Activated CD8-positive, alpha-beta memory T cell treated with anti-CD3 and anti-CD28 coated beads, Interleukin-2, amount 10 ng/mL, durations not matched to agents 7 days and 5 days (primary cell): Measurements from ENCODE around the gene MAP4K4. TPM values are rescaled to one million over a fixed set of nuclear protein-coding genes. Genes with fewer than 3 reads are reported as not detected.
"Not testable (repeated sequence)": the region's sequence is repeated elsewhere in the genome, so short reads cannot be mapped to it uniquely, and the experiment has no call there.

Experiments used
- ATAC-seq: fragments of 150-1000 bp; cut with Tn5 transposase; one replicate; pipeline ENCODE4 v1.10.0; 2021; ENCODE audit warnings: moderate library complexity
- CTCF ChIA-PET: fragments of 350-600 bp; sonication (Branson Sonifier 250); formaldehyde crosslinking; loops from one replicate; lab custom pipeline; 2021; ENCODE audit warnings: antibody characterized with exemption; lab: Charles Lee
- DNase-seq: peaks from one replicate; pipeline ENCODE4 v3.0.0-alpha.2; 2020
- H3K27ac Mint-ChIP-seq: one replicate; pipeline ENCODE4 v1.8.0; 2021; ENCODE audit warnings: mild to moderate bottlenecking, mixed read lengths
- H3K27me3 Mint-ChIP-seq: one replicate; pipeline ENCODE4 v1.8.0; 2021; ENCODE audit warnings: mixed read lengths
- H3K36me3 Mint-ChIP-seq: one replicate; pipeline ENCODE4 v1.8.0; 2021; ENCODE audit warnings: mild to moderate bottlenecking, mixed read lengths
- H3K4me1 Mint-ChIP-seq: one replicate; pipeline ENCODE4 v1.8.0; 2021; ENCODE audit warnings: mixed read lengths
- H3K4me3 Mint-ChIP-seq: one replicate; pipeline ENCODE4 v1.8.0; 2021; ENCODE audit warnings: mild to moderate bottlenecking, moderate library complexity, mixed read lengths
- H3K9me3 Mint-ChIP-seq: one replicate; pipeline ENCODE4 v1.8.0; 2022; ENCODE audit warnings: low read depth, mixed read lengths
- total RNA-seq, 2 experiments: library from RNA; stranded (reverse); gene quantifications; one replicate each; pipeline ENCODE4 v1.2.3, GENCODE V29; 2021

MAP4K4 gene
- total RNA-seq, 2 experiments from 2014 or later = 42.8 to 45.9 TPM

DNA sequence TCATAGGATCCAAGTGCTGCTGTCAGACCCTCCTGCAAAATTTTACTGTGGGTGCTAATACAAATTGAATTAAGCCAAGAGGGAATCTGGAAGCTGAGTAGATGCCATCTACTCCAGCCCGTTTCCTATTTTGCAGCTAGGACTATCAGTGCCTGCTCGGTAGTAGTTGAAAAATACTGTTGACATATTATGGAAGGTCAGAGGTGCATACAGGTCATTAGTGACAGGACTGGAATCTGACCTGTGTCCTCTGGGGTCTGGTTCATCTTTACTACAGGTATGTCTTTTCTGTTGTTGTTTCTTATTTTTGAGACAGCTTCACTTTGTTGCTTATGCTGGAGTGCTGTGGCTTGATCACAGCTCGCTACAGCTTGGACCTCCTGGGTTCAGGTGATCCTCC is 58.8 kb downstream of the MAP4K4 start:
- DNase-seq = no peak
- Mint-ChIP-seq H3K4me3 (no peak overlapping the region), H3K27ac (no peak overlapping the region), H3K9me3 (no peaks in the 10 kb centered on the region), H3K4me1 (peaks cover 43% of the 10 kb centered on the region), H3K36me3 (peaks cover 2% of the 10 kb centered on the region), H3K27me3 (no peaks in the 10 kb centered on the region)
- ATAC-seq = no peak
- CTCF ChIA-PET = interaction anchor here (0.7 kb wide), 1 partner anchor 75 kb away, joined by 4 read pairs; no protein-coding TSS in a partner anchor

DNA sequence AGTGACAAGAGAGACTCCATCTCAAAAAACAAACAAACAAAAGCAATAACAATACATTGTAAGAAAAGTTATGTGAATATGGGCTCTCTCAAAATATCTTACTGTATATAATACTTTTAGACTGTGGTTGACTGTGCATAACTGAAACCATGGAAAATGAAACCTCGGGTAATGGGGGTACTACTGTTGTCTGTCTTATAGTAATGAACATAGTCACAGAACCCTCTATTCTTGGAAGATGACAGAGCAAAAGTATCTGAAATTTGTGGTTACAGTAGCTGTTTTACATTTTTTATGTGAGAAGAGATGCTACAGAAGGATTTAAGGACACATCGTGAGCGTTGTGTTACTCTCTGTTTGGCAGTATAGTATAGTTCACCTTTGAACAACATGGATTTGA is 60.5 kb downstream of the MAP4K4 start:
- ATAC-seq (peak; percentile 82), DNase-seq (no peak)
- peak overlapping the region; percentile 42 for H3K4me3 Mint-ChIP-seq
- H3K4me1 Mint-ChIP-seq = peaks cover 41% of the 10 kb centered on the region
- peak overlapping the region; percentile 10 for H3K27ac Mint-ChIP-seq
- CTCF ChIA-PET = interaction anchor here (1.1 kb wide), 1 partner anchor 29 kb away, joined by 4 read pairs; no protein-coding TSS in a partner anchor
- H3K36me3 Mint-ChIP-seq = peaks cover 2% of the 10 kb centered on the region
- no peaks in the 10 kb centered on the region for H3K27me3 Mint-ChIP-seq
- no peaks in the 10 kb centered on the region for H3K9me3 Mint-ChIP-seq

DNA sequence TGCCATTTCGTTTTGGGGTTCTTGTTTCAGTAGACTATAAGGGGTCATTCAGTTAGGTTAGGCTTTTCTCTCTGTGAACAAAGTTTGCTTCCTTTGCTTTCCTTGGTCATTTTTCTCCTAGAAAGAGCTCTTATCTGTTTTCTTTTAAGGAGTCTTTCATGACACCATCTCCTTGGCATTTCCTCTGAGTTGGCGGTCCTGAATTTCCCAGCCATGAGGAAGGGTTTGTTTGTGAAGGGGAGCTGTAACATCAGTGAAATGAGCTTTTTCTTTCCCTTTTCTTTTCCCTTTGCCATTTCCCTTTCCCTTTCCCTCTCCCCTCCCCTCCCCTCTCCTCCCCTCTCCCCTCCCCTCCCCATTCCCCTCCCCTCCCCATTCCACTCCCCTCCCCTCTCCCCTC is 61.7 kb downstream of the MAP4K4 start:
- CTCF ChIA-PET = interaction anchor here (1.1 kb wide), 1 partner anchor 30 kb away, joined by 4 read pairs; no protein-coding TSS in a partner anchor
- Mint-ChIP-seq H3K36me3 (peaks cover 2% of the 10 kb centered on the region), H3K9me3 (no peaks in the 10 kb centered on the region), H3K27me3 (no peaks in the 10 kb centered on the region), H3K4me1 (peaks cover 34% of the 10 kb centered on the region), H3K4me3 (no peak overlapping the region), H3K27ac (no peak overlapping the region)
- DNase-seq (no peak), ATAC-seq (no peak)

DNA sequence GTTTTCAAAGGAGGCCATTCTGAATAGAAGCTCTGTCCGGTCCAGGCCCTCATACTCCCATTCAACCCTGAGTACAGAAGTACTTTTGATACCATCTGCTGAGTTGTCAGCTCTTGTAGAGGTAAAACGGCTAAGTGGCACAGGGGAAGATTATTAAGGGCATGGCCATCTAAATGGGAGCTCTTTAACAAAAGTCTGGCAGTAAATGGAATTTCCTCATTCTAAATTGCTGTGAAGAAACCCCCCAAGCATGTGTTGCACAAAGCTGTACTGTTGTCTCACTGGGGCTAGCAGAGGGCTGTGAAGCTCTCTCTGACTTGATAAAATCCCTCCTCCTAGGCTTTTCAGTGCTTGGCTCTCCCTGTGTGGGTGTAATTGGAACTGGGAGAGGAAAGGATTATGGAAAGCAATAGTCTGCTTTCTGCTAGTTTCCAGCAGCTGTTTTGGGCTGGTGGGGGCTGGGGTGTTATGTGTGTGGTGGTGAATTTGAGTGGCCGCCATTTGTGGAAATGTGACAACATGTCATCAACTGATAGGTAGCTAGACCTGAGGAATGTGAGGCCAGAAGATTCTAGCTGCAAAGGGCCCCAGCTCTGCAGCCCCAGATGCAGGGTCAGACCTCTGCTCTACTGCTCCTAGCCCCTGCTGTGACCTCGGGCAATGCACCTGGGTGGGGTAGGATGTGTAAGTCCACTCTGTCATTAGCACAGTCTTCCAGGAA is 65.1 kb downstream of the MAP4K4 start:
- ATAC-seq = no peak
- H3K4me1 Mint-ChIP-seq = peaks cover 32% of the 10 kb centered on the region
- H3K9me3 Mint-ChIP-seq = no peaks in the 10 kb centered on the region
- no peak overlapping the region for H3K4me3 Mint-ChIP-seq
- H3K36me3 Mint-ChIP-seq = no peaks in the 10 kb centered on the region
- H3K27me3 Mint-ChIP-seq = no peaks in the 10 kb centered on the region
- DNase-seq = no peak
- CTCF ChIA-PET = no interaction called here
- no peak overlapping the region for H3K27ac Mint-ChIP-seq

DNA sequence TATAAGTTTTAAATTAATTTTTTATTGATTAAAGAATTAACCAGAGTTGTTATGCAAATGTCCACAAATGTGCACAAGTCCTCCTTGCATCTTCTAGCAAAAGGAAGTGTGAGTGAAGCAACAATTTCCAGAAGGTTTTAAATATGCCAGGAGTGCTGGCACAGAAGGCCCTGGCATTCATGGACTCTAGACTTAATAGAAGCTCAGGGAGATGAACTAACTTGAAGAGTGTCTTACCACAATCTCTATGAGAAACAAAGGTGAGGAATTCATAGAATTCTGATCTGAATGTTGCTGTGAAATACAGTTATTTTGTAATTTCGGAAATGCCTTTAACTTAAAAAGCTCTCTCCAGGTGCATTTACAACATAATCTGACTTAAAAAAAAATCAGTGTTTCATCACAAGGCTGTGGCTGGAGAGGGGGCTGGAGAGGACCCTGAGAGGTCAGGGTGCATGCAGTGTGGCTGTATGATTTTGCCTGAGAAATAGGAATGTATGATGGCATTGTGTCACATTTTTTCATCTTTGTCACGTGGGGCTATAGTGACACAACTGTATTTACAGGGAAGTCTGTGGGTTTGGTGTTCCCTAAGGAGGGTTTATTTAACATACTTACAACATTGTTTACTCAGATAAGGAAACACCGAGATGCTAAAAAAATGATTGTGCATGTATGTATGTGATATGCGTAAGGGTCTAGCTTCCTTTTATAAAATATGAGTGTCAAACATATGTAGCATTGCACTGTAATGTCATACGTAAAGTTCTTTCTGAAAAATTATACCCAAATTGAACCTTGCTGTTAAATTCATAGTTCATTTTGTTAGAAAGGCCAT is 66.2 kb downstream of the MAP4K4 start:
- Mint-ChIP-seq H3K27me3 (no peaks in the 10 kb centered on the region), H3K27ac (no peak overlapping the region), H3K4me3 (no peak overlapping the region), H3K9me3 (no peaks in the 10 kb centered on the region), H3K36me3 (no peaks in the 10 kb centered on the region), H3K4me1 (peaks cover 31% of the 10 kb centered on the region)
- CTCF ChIA-PET = no interaction called here
- DNase-seq (no peak), ATAC-seq (no peak)

DNA sequence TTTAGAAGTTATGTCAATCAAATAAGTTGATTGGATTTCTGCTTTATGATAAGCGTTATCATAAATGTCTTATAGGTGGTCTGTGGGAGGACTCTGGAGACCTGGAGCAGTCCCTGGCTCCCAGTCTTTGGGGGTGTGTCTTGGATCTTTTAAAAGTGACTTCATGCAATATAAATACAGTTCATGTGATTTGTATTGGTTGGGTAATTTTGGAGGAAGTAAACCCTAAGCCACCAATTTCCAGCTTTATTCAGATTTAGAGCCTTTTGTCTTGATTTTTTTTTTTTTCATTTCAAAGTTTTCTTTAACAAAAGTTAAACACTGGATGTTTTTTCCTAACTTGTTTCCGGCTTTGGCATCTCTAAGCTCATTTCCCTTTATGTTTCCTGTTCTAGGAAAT is 68.8 kb downstream of the MAP4K4 start:
- Mint-ChIP-seq H3K4me3 (no peak overlapping the region), H3K27ac (no peak overlapping the region), H3K9me3 (no peaks in the 10 kb centered on the region), H3K4me1 (peaks cover 38% of the 10 kb centered on the region), H3K36me3 (no peaks in the 10 kb centered on the region), H3K27me3 (no peaks in the 10 kb centered on the region)
- ATAC-seq (no peak), DNase-seq (no peak)
- CTCF ChIA-PET = interaction anchor here (1.4 kb wide), 1 partner anchor 65 kb away, joined by 4 read pairs; no protein-coding TSS in a partner anchor

DNA sequence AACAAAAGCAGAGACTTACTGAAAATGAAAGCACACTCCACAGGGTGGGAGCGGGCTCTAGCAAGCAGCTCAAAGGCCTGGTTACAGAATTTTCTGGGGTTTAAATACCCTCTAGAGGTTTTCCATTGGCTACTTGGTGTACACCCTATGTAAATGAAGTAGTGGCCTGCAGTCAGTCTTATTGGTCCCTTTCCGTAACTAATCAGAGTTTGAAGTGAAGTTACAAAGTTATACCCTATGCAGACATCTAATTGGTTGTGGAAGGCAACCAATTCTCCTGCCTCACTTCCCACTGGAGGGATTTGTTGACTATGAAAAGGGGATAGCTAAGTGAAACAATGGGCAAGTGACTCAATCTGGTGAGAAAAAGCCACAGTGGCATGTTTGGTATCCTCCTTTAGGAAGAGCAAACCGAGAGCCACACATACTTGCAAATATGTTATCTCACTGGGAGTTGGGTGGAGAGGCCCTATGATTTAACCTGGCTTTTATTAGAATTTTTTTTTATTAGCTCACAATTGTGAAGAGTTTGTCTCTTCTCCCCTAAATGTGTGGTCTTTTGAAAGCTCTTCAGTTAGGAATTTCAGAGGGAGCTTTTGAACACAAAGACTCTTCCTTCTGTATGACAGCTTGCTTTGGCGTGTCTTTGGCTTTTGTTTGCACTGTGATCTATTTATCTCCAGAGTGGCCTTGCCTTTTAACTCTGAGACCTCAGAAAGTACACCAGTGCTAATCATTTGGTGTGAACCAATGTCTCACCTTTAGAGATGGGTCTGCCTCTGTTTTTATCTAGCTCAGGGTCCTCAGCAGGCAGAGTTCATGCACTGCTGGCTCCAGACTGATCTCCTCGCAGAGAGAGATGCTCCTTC is 69.6 kb downstream of the MAP4K4 start:
- Mint-ChIP-seq H3K9me3 (no peaks in the 10 kb centered on the region), H3K4me1 (peaks cover 38% of the 10 kb centered on the region), H3K27me3 (no peaks in the 10 kb centered on the region), H3K27ac (no peak overlapping the region), H3K36me3 (no peaks in the 10 kb centered on the region), H3K4me3 (no peak overlapping the region)
- CTCF ChIA-PET = interaction anchor here (0.6 to 1.4 kb wide), 4 partner anchors 64 to 416 kb away, joined by 3 to 4 read pairs (median 3); no protein-coding TSS in a partner anchor
- ATAC-seq (no peak), DNase-seq (no peak)

DNA sequence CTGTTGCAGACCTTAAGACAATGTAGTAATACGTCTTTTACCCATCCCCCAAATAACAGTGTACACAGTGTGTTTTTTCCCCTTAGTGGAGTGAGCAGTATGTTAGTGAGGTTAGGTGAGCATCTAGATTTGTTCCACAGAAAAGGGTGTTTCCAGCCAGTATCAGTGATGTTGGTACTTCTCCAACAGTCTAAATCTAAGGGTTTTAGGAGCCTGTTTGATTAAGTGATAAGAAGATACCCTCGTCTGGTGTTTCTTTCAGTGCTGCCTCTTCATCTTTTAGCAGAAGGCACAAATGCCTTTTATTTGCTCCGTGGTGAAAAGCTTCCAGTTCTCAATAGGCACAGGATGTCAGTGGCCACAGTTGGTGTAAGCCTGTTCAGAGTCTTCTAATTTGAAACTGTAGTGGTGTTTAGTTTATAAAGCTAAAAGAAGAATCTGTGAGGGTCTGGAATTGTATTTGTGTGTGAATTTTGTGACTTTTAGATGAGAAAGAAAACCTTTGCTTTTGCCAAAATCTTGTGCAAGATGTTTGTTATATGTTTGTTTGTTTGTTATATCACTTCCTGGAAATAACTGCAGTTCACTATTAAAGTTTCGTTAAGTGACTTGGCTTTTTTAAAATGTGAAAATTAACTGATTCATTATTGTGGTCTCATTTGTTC is 71.2 kb downstream of the MAP4K4 start:
- H3K36me3 Mint-ChIP-seq = no peaks in the 10 kb centered on the region
- no peak overlapping the region for H3K4me3 Mint-ChIP-seq
- CTCF ChIA-PET = interaction anchor here (1.4 kb wide), 1 partner anchor 11 kb away, joined by 3 read pairs; no protein-coding TSS in a partner anchor
- no peaks in the 10 kb centered on the region for H3K27me3 Mint-ChIP-seq
- peaks cover 33% of the 10 kb centered on the region for H3K4me1 Mint-ChIP-seq
- peak overlapping the region; percentile 47 for H3K27ac Mint-ChIP-seq
- peak; percentile 45 for DNase-seq
- ATAC-seq = no peak
- no peaks in the 10 kb centered on the region for H3K9me3 Mint-ChIP-seq

DNA sequence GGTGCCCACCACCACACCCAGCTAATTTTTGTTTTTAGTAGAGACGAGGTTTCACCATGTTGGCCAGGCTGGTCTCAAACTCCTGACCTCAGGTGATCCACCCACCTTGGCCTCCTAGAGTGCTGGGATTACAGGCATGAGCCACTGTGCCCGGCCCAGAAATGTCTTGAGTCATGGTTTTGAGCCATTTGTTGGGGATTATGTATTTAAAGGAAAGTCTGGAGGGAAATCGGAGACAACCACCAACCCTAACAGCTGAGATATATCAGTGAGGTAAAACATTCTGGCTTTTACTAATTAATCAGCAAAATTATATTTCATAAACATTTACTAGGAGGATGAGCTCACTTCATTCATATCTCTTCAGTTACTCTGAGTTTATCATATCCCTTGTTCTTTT is 72.2 kb downstream of the MAP4K4 start:
- H3K4me3 Mint-ChIP-seq, DNase-seq, H3K27ac Mint-ChIP-seq, H3K9me3 Mint-ChIP-seq, ATAC-seq, H3K27me3 Mint-ChIP-seq, H3K36me3 Mint-ChIP-seq: not testable (repeated sequence)
- CTCF ChIA-PET = interaction anchor here (0.7 to 1.8 kb wide), 5 partner anchors 15 to 320 kb away, joined by 3 to 7 read pairs (median 4); no protein-coding TSS in a partner anchor
- peaks cover 31% of the 10 kb centered on the region for H3K4me1 Mint-ChIP-seq

DNA sequence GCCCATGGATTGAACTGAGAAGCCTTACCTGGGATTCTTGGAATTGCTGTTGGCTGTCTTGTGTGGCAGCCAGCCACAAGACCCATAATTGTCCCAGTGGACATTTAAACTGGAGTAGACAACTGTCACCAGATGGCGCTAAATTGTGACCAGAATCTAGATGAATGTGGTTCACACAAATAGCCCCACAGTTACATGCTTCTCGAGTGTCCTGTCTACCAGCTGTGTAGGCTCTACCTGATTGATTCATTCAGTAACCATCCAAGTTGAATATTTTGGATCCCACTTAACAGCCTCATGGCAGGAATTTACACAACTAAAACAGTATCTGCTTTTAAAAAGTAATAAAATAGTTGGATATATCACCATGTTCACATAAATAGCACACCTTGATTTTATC is 73.2 kb downstream of the MAP4K4 start:
- no peak for ATAC-seq
- no peak overlapping the region for H3K4me3 Mint-ChIP-seq
- peak; percentile 42 for DNase-seq
- CTCF ChIA-PET = interaction anchor here (0.6 to 1.8 kb wide), 6 partner anchors 13 to 113 kb away, joined by 3 to 6 read pairs (median 3); no protein-coding TSS in a partner anchor
- H3K4me1 Mint-ChIP-seq = peaks cover 36% of the 10 kb centered on the region
- H3K27me3 Mint-ChIP-seq = no peaks in the 10 kb centered on the region
- no peaks in the 10 kb centered on the region for H3K36me3 Mint-ChIP-seq
- H3K27ac Mint-ChIP-seq = no peak overlapping the region
- H3K9me3 Mint-ChIP-seq = no peaks in the 10 kb centered on the region

DNA sequence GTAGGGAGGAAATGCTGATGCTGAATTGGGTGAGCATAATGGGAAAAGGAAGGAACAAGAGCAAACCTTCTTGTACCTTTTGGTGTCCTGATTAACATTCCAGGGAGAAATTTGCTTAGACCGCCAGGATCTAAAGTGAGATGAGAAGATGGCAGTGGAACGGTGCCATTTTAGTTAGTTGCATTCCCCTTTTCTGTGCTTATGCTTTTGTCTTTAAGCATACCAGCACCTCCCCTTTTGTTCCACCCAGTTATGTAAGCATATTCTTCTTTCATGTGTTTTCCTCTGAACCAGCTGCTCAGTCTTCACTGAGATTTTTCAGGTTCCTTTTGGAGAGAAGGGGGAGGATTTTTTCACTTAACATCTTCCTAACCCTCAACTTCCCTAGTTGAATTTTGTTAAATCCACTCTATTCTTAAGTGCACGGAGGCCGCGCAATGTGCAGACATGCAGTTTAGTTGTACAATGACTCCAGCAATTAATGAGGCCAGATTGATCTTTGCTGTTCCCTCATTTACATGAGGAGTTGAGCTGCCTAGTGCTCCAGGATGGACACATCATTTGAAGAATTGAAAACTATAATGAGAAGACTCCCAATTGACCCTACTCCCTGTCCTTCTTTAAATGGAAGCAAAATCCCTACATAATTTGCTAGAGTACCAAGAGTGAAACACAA is 73.9 kb downstream of the MAP4K4 start:
- H3K4me1 Mint-ChIP-seq = peaks cover 33% of the 10 kb centered on the region
- no peaks in the 10 kb centered on the region for H3K36me3 Mint-ChIP-seq
- CTCF ChIA-PET = interaction anchor here (0.6 to 1.8 kb wide), 4 partner anchors 13 to 112 kb away, joined by 3 to 6 read pairs (median 3); no protein-coding TSS in a partner anchor
- no peaks in the 10 kb centered on the region for H3K9me3 Mint-ChIP-seq
- no peak for ATAC-seq
- DNase-seq = no peak
- no peaks in the 10 kb centered on the region for H3K27me3 Mint-ChIP-seq
- H3K4me3 Mint-ChIP-seq = no peak overlapping the region
- H3K27ac Mint-ChIP-seq = no peak overlapping the region

DNA sequence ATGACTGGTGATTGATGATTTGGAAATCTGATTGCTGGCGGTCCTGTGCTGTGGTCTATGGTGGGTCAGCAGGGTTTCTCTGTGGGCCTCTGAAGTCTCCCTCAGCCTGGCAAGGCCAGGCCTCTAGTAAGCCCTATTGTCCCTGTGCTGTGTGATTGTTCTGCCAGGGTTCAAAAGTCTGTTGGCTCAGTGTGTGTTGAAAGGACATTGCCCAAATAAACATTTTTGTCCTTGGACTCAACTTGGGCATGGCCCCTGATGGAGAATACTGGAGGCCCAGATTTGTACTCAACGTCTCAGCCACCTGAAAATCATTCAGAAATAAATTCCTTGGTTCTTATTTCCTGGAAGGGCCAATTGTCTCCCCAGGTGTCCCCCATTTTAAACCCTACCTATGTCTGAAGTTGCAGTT is 74.4 kb downstream of the MAP4K4 start:
- Mint-ChIP-seq H3K36me3 (no peaks in the 10 kb centered on the region), H3K27ac (no peak overlapping the region), H3K9me3 (no peaks in the 10 kb centered on the region), H3K4me1 (peaks cover 29% of the 10 kb centered on the region), H3K27me3 (no peaks in the 10 kb centered on the region), H3K4me3 (no peak overlapping the region)
- DNase-seq (no peak), ATAC-seq (no peak)
- CTCF ChIA-PET = no interaction called here
